ENCODE data around the gene KCNAB1.
A peak's percentile ranks its signal among the peaks of the same experiment; 100 is the strongest.

GRCh38 chr3:156554842-156555687 is 434.7 kb downstream of the KCNAB1 start, which contains the start of gene SSR3:
- peak; percentile 35 to 63 for TF ChIP-seq CTCF (IDR thresholded peaks at IDR 0.05)
- peak; percentile 51 to 71 for TF ChIP-seq POLR2A (IDR thresholded peaks at IDR 0.05)

Data from suprapubic skin (tissue), 3 donors.